Measurements from ENCODE around the gene GOPC.

Gene GOPC

DNA sequence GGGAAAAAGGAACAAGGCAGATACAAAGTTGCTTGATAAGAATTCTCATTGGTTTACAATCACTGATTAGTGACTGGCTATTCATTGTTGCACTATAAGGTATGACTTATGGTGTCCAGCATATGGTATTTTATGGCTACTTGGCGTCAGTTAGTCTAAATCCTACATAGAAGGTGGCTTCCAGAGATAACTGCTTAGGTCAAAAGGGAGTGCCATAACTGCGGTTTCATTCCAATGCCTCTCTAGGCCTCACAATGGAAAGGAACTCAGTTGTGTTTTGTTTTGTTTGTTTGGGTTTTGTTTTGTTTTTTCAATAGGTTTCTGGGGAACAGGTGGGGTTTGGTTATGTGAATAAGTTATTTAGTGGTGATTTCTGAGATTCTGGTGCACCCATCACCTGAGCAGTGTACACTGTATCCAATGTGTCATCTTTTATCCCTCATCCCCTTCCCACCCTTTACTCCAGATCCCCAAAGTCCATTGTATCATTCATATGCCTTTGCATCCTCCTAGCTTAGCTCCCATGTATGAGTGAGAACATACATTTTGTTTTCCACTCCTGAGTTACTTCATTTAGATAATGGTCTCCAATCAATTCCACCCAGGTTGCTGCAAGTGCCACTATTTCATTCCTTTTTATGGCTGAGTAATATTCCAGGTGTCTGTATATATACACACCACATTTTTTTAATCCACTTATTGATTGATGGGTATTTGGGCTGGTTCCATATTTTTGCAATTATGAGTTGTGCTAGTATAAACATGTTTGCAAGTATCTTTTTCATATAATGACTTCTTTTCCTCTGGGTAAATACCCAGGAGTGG is 7.0 kb downstream of the GOPC start:
- no peak for DNase-seq

- DNase-seq, result no peak
These were observed 9.1 kb downstream of the GOPC start for GRCh38 chr6:117592983-117593759.

DNA sequence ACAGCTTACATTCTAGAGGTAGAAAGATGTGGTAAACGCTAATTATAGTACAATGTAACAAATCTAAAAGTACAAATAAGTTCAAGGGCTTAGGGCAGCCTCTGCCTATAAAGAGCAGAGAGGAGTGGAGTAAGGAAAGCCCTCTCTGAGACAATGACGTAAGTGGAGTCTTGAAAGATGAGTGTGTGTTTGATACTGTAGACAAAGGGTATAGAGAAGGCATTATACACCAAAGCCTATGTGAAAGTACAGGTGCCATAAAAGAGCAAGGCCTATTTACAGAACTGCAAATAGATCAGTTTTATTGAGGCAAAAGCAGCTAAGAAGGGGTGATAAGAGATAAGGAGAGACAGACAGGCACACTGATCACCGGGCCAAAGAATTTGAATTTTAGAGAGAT is 10.9 kb downstream of the GOPC start:
- DNase-seq, result no peak

DNA sequence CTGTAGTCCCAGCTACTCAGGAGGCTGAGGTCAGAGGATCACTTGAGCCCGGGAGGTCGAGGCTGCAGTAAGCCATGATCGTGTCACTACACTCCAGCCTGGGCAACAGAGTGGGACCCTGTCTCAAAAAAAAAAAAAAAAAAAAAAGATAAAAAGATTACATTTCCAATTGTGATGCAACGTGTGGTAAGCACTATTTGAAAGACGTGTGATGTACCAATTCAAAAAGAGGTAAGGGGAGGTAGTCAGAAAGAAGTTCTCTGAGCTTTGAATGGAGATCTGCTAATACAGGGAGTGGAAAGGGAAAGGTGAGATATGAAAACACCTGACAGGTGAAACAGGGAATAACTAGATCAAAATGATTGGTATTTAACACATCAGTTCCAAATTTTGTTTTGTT is 11.9 kb downstream of the GOPC start:
- DNase-seq, result no peak

DNA sequence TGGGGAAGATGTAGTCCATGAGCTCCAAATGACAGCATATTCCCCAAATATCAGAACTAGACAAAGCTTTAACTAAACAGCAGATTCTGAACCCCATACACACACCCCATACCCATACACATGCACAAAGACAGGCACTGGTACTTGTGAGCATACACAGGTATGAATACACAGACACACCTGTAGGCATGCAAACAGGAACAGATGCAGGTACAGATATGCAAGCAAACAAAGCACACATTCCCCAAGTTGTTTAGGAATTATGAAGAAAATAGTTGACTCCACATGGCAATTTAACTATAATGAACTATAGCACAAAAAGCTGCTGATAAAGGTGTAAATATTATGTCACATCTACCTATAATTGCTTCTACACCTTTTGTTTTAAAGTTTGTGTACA is 16.7 kb downstream of the GOPC start:
- no peak for DNase-seq

DNA sequence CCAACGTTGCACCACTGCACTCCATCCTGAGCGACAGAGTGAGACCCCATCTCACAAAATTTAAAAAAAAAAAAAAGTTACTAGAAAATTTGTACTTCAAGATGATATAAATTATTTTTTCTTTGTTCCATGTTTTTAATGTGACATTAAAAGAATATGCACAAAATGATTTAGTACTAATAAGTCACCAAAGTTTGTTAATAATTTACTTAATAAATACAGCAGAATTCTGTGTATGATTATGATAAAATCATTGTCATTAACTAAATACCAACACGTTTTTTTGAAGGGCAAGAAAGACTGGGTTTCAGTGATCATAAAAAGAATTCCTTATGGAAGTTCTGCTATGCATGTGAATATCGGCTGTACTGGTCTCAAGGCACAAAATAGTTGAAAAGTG is 28.1 kb downstream of the GOPC start:
- DNase-seq, result no peak

- DNase-seq, result no peak
These were observed 29.2 kb downstream of the GOPC start for GRCh38 chr6:117573006-117573680.

GRCh38 chr6:117568831-117569410 is 33.4 kb downstream of the GOPC start:
- no peak for DNase-seq

DNA sequence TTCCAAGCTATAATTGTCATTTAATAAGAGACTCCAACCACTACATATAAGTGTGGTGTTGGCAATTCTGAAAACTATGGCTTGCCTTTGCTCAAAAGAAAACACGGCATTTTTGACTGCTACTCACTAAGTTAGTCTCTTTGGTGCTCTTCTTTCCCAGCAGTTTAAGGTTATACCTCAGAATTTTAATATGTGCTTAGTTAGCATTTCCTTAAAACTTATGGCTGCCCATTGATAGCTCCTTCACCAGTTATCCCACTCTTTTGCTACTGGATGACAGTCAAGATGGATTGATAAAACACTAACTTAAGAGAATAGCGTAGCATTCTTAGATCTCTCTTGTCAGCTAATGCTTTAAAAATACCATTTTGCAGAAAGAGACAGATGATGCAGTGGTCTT is 34.1 kb downstream of the GOPC start:
- DNase-seq, result no peak

DNA sequence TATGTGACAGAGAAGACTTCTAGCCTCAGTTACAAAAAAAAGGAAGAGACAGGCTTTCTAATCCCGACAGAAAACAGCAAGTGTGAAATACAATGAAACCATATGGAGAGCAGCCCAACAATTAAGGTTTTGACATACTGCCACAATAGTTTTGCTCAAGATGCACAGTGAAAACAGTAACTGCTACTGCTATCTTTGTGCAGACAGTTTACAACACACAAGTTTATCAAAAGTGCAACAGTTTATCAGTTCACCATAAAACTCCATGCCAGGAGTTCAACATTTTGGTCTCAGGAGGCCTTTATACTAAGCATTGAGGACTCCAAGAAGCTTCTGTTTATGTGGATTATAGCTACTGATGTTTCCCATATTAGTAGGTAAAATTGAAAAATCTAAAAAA is 37.6 kb downstream of the GOPC start:
- DNase-seq, result no peak

GRCh38 chr6:117561128-117561527 is 41.2 kb downstream of the GOPC start:
- no peak for DNase-seq

DNA sequence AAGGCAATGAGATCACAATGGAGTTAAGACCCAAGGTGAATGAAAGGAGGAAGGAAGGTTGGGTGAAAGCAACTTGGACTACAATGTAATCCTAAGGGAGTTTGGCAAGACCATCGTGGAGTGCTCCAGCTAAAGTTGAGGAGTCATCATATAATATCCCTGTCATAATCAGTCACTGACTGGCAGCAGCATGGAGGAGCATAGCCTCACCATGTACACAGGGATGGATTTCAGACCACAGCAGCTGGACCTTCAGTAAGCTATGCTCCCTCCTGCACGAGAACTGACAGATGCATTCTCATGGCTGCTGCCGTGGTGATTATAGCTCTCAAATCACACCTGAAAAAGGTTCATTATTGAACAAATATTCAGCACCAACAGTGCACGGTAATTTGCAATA is 43.0 kb downstream of the GOPC start:
- no peak for DNase-seq

GRCh38 chr6:117558818-117559217 is 43.5 kb downstream of the GOPC start:
- DNase-seq, result no peak

DNA sequence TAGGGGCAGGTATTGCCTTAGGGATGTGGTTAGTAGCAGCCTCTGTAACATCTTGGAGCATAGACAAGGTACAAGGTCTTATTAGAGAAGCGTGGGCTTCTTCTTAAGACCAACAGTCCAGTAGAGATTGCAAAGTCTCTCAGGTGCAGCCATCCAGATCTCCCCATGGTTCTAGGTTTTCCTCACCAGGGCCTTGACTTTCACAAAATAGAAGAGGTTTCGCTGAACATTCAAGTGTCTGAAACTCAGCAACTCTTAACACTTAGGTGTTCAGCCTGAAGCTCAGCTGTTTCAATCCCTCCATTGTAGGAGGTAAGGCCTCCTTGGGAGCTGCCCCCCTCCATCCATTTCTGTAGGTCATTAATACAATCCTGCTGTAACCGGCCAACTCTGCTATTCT is 44.4 kb downstream of the GOPC start:
- no peak for DNase-seq

DNA sequence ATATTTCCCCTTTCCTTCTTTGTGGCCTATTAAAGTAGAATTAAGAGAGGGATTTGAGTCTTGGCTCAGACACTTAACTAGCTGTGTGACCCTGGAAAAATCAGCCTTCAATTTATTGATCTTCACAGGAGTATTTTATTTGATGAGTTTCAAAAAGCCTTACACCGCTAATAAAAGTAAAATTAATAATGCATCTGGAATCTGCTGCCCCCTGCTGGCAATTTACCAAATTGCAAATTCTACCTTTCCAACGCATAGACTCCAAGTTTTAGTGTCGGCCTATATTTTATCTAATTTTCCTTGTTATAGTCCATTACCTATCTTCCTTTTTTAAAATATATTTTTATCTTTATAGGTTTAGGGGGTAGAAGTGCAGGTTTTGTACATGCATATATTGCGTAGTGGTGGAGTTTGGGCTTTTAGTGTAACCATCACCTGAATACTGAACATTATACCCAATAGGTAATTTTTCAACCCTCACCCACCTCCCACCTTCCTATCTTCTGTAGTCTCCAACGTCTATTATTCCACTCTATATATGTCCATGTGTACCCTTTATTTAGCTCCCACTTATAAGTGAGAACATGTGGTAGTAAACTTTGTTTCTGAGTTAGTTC is 46.3 kb downstream of the GOPC start:
- DNase-seq, result peak; percentile 63

DNA sequence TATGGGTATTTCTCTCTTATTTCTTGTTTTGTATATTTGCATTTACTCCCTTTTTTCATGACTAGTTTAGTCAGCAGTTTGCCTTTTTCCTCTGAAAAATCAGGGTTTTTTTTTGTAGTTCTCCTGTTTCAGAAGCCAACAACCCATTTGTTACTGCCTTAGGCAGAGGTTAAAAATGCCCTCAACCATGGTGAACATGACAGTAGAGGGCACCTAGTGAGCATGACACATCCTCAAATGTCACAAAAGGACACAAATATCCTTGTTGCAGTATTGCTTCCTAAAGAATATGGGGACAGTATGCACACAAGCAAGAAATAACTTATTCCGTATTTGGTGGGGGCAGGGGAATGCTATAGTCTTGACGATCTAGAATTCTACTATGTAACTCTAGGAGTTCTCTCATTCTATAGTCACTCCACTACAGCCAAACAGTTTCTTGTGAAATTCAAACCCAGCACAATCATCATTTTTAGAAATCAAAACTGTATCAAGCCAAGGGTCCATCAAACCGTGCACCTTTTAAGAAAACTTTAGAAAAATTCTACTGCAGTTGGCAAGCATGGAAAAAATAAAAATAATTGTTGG is 47.0 kb downstream of the GOPC start:
- DNase-seq, result peak; percentile 38

DNA sequence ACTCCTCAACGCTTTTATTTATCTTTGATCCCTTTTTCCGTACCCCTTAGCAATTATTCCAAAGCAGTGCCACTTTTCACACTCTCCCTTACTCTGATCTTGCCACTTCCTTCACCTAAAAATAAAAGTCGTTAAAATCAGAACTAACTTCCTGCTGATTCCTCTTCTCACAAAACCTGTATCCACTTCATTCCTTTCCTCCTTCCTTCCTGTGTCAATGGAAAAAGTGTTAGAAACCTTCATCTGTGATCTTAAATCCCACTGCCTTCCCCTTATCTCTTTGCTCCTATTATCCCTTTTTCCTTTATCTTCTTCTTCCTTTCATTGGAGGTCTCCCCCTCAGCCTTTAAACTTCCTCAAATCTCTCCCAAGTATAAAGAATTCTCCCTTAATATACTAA is 49.2 kb downstream of the GOPC start:
- no peak for DNase-seq

- no peak for DNase-seq
These were observed 49.7 kb downstream of the GOPC start for GRCh38 chr6:117552618-117553017.

GRCh38 chr6:117550618-117551242 is 51.6 kb downstream of the GOPC start:
- no peak for DNase-seq

DNA sequence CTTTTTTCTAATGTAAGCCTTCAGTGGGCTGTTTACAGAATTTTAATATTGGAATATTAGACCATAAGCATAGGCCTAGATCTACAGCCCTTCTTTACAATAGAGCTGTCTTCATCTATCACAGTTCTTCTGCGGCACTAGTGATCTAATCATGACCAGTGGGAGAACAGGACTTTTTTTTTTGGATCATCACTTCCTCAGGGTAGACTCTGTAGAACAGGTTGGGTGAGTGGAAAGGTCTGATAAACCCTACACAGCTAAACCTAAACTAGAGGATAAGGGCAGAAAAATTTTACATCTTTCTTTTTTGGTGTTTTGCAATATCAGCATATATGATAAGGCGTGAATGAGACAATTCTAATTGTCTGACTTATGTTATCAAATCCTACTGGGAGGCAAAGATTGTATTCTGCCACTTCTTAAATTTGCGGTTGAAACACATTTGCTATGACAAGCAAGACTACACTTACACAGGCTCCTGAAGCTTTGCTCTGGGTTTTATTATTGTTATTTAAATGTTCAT is 52.2 kb downstream of the GOPC start:
- DNase-seq, result no peak

- peak; percentile 3 for DNase-seq
These were observed 52.7 kb downstream of the GOPC start for GRCh38 chr6:117549611-117550010.

- peak; percentile 94 for DNase-seq
These were observed 53.5 kb downstream of the GOPC start for GRCh38 chr6:117548797-117549301.

Measured in kidney glomerular epithelial cell (primary cell).